Ammon's horn (tissue), 1 donor: ENCODE data around the gene TASOR.
"Not testable (repeated sequence)": the region's sequence is repeated elsewhere in the genome, so short reads cannot be mapped to it uniquely, and the experiment has no call there.

Experiments used
- DNase-seq: peaks from one replicate; pipeline ENCODE4 v3.0.0-alpha.2; 2016; ENCODE audit warnings: low spot score

Gene TASOR

GRCh38 chr3:56683122-56683817, at the start of gene TASOR:
TSS of gene TASOR (minus strand) at chr3:56683265. CDS start at chr3:56683006, 259 bp downstream.
- DNase-seq: peak; percentile 82

GRCh38 chr3:56732109-56732508, 49.0 kb upstream of the TASOR start:
- no peak for DNase-seq

GRCh38 chr3:56725175-56725574, 42.1 kb upstream of the TASOR start:
- DNase-seq: no peak

GRCh38 chr3:56724676-56725075, 41.6 kb upstream of the TASOR start:
- DNase-seq: no peak

GRCh38 chr3:56720849-56721248, 37.8 kb upstream of the TASOR start:
- DNase-seq: no peak

- DNase-seq: not testable (repeated sequence)
These were observed 35.7 kb upstream of the TASOR start for GRCh38 chr3:56718809-56719208.

- DNase-seq: no peak
These were observed 28.3 kb upstream of the TASOR start for GRCh38 chr3:56711344-56711743.

GRCh38 chr3:56707412-56707811, 24.3 kb upstream of the TASOR start:
- DNase-seq: not testable (repeated sequence)

- no peak for DNase-seq
These were observed 23.6 kb upstream of the TASOR start for GRCh38 chr3:56706629-56707028.

- DNase-seq: no peak
These were observed 21.6 kb upstream of the TASOR start for GRCh38 chr3:56704706-56705105.

GRCh38 chr3:56702490-56703315, 19.6 kb upstream of the TASOR start:
- DNase-seq: peak; percentile 81

- peak; percentile 24 for DNase-seq
These were observed 17.1 kb upstream of the TASOR start for GRCh38 chr3:56700151-56700550.

GRCh38 chr3:56694867-56695683, 12.0 kb upstream of the TASOR start:
- DNase-seq: no peak

- peak; percentile 16 for DNase-seq
These were observed 10.7 kb upstream of the TASOR start for GRCh38 chr3:56693750-56694149.

GRCh38 chr3:56692520-56693433, 9.7 kb upstream of the TASOR start:
- DNase-seq: not testable (repeated sequence)

GRCh38 chr3:56692001-56692365, 8.9 kb upstream of the TASOR start:
- DNase-seq: not testable (repeated sequence)

GRCh38 chr3:56691165-56692000, 8.3 kb upstream of the TASOR start:
- no peak for DNase-seq

- DNase-seq: no peak
These were observed 6.2 kb upstream of the TASOR start for GRCh38 chr3:56689303-56689702.

- no peak for DNase-seq
These were observed 5.1 kb upstream of the TASOR start for GRCh38 chr3:56688191-56688590.

- DNase-seq: no peak
These were observed 964 bp upstream of the TASOR start for GRCh38 chr3:56684029-56684428.
